Measurements from ENCODE around the gene DNAJC11. TPM values are rescaled to one million over a fixed set of nuclear protein-coding genes. Genes with fewer than 3 reads are reported as not detected.
A peak's percentile ranks its signal among the peaks of the same experiment; 100 is the strongest.
"Not testable (repeated sequence)": the region's sequence is repeated elsewhere in the genome, so short reads cannot be mapped to it uniquely, and the experiment has no call there.

DNAJC11 gene
- total RNA-seq, 1 experiment from 2014 or later, result 46.1 TPM

DNA sequence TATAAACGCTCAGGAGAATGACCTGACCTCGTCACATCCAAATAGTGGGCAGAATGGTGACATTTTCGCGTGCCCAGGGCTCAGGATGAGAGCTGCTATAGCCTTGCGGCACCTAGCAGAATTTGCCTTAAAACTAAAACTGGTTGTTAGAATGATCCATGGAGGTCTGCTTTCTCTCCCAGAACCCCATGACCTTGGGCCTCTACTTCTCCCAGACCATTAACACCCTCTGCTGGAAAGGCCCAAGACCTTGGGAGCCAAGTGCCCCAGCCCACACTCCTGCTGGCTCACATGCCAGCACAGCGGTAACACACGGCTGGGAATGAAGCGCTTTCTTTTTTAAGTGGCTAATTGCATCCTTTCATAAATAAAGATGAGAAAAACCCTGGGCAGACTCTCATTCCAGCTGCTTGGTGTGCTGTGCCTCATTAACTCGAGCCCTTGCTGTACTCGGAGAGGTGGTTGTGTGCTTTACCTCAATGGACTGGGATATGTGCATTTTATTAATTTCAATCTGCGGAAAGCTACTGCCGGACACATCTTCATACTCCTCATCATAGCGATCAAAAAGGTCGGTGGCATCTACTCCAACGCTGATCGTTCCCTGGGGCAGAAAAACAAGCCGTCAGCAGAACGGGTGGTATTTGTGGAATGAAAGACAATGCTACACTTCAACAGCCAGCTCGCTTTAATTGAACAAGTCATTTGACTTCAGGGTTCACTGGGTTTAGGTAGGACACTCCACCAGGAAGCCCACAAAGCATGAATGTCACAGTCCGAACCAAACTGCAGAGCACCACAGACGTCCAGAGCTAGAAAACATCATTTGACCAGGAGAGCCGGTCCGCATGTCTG, 48.0 kb downstream of the DNAJC11 start:
- no peak for DNase-seq (ENCODE audit: low read depth)

DNA sequence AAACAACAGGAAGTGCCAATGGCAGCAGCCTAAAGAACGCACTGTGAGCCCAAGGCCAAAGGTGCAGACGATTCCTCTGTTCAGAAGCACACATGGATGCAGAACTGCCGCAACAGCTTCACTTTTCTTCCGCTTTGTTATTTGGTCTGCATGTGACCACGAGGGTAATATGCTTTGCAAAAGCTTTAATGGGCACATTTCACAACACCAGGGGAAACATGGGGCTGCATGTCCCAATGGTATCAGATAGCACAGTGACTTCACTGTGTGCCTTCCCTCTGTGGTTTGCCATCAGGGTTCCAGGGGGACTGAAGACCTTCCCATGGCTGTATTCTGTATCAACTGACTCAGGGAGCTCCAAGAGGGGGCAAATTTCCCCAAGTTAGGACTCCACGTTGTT, 48.6 kb downstream of the DNAJC11 start:
- no peak for DNase-seq (ENCODE audit: low read depth)

DNA sequence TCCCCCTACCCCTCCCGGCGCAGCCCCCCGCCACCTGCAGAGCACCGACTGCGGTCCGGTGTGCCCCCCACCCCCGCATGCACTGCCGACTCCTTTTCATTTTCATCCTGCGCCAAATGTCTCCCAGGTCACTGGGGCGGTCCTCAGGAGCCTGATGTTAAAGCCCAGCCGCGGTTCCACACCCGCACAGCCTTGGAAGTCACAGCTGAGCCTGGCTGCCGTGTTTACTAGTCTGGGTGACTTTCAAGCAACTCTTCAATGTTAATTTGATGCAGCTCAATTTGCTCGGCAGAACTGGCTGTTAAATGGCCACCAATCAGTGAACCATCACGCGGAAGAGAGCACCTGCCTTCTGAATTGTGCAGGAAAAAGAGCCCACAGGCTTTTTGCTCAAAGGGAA, 49.7 kb downstream of the DNAJC11 start:
- DNase-seq (ENCODE audit: low read depth), result no peak

DNA sequence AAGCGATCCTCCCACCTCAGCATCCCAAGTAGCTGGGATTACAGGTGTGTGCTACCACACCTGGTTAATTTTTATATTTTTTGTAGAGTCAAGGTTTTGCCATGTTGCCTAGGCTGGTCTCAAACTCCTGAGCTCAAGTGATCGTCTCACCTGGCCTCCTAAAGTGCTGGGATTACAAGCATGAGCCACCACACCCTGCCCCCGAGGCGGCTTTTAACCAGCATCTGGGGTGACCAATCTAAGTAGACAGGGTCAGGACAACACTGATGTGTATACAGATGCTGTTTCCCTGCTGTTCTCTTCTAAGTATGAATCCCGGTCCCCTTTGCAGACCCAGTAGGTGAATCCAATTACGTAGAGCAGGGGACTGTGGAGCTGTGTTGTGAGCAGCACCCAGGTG, 53.1 kb downstream of the DNAJC11 start:
- DNase-seq (ENCODE audit: low read depth), result no peak

DNA sequence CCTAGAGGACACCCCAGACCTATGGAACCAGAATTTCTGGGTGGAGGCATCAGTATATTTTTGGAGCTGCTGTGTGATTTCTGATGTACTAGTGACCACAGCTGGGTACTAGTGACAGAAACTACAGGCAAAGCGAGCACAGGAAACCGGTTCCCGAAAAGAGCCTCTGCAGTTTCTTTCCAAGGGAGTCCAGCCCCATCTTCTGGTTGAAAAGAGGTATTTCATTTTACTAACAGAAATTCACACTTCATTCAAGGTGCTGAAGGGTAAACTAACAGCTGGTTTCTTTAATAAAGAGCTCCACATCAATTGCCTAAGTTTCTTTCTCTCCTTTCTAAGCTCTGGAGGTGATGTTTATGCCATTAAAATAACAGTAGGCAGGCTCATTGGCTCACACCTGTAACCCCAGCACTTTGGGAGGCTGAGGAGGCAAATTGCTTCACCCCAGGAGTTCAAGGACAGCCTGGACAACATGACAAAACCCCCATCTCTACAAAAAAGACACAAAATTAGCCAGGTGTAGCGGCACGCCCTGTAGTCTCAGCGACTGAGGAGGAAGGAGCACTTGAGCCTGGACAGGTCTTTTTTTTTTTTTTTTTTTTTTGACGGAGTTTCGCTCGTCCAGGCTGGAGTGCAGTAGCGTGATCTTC, 55.0 kb downstream of the DNAJC11 start:
- DNase-seq (ENCODE audit: low read depth), result peak; percentile 44

DNA sequence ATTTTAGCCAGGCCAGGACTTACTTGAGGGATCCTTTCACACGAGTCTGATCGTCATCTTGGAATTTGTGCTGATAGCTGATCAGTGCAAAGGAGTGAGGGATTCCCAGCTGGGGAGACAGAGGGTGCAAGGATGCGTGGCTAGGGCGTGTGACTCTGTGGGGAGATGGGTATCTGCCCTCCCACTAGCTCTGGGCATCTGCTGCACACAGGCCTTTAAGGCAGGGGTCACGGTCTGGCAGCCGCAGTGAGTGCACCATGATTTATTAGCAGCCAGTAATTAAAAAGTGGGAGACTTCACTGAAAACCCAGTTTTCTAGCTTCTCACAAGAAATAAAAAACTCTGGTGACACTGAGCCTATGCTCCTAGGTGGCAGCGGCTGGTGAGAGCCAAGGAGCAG, 56.6 kb downstream of the DNAJC11 start:
- no peak for DNase-seq (ENCODE audit: low read depth)

DNA sequence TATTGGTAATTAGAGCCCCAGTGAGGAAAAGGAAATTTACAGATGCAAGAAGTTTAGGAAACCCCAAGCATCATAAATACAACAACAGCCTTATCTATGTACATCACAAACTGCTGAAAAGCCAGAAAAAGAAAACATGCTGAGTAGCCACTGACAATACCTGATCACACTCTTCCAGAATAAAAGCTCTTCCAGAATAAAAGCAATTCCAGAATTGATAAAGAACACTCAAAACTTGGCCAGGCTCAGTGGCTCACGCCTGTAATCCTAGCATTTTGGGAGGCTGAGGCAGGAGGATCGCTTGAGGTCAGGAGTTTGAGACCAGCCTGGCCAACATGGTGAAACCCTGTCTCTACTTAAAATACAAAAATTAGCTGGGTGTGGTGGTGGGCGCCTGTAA, 60.7 kb downstream of the DNAJC11 start:
- DNase-seq (ENCODE audit: low read depth), result not testable (repeated sequence)

DNA sequence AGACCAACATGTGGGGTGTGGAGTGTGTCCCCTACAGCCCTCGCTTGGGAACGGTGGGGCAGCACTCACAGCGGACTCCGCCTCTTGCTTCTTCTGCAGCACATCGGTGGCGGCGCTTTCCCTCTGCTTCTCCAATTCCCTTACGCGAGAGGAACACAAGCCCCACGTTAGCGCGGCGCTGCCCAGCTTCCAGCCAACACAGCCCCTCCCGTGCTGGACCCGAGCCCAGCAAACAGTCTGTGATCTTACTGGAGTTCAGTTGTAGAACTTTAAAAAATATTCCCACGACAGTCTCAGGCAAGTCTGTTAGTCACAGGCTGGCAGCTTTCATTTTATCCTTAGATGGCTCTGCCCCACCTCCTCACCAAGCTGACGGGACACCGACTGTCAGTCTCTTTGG, 63.4 kb downstream of the DNAJC11 start:
- DNase-seq (ENCODE audit: low read depth), result no peak

DNA sequence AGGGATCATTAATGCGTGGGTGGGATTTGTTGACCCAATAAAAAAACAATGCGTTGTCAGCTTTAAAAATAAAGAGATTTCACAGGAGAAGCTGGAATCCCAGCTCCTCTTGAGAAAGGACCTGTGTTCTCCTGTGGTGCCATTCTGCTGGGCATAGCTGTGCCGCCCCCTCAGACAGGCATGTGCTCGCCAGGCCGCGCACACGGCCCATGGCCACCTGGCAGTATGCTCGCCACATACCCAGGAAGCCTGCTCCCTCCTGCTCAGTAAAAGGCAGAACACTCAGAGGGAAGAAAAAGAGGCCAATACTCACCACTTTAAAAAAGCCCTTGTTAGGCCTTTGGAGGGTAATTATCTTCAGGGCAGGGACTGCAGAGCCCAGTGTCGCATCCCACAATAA, 63.8 kb downstream of the DNAJC11 start:
- no peak for DNase-seq (ENCODE audit: low read depth)

DNA sequence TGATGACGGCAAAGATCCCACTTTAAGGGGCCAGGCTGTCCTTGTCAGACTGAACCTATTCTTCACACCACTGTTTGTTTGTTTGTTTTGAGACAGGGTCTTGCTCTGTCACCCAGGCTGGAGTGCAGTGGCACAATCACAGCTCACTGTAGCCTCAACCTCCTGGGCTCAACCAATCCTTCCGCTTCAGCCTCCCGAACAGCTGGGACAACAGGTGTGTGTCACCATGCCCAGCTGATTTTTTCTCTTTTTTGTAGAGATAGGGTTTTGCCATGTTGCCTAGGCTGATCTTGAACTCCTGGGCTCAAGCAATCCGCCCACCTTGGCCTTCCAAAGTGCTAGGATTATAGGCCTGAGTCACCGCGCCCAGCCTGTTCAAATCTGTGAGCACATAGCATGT, 64.8 kb downstream of the DNAJC11 start:
- not testable (repeated sequence) for DNase-seq (ENCODE audit: low read depth)

DNA sequence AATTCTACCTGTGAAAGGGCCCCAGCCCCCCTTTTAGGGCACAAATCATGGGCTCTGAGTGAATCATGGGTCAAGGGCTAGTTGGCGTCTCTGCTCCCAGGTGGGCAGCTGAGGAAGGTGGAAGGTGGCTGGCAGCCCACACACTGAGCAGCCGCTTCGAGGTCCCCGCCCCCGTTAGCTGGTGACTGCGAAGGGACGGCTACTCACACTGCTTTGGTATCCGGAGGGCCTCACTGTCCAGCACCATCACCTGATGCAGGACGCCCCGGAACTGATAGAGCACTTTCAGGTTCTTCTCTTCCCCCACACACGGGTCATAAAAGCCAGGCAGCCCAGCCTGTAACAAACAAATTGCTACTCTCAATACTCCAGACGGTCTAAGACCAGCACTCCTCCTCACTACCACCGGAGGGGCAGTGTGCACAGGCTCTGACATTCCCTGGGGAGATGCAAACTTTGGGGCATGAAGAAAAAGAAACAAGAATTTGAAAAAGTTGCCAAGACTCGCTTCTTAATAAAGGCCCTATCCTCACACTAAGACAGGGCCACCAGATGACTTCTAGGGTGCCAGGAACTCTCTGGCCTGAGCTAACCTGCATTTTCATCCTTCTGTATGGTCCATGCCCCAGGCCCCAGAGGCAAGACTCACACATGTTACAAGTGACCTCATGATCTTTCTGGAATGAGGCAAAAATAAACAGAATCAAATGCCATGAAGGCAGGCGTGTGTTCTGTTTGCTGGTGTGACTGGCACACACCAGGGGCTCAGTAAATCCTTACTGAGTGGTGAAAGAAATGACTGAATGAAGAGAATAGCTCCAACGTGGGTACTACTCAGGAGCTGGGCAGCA, 65.5 kb downstream of the DNAJC11 start:
- DNase-seq (ENCODE audit: low read depth), result no peak

DNA sequence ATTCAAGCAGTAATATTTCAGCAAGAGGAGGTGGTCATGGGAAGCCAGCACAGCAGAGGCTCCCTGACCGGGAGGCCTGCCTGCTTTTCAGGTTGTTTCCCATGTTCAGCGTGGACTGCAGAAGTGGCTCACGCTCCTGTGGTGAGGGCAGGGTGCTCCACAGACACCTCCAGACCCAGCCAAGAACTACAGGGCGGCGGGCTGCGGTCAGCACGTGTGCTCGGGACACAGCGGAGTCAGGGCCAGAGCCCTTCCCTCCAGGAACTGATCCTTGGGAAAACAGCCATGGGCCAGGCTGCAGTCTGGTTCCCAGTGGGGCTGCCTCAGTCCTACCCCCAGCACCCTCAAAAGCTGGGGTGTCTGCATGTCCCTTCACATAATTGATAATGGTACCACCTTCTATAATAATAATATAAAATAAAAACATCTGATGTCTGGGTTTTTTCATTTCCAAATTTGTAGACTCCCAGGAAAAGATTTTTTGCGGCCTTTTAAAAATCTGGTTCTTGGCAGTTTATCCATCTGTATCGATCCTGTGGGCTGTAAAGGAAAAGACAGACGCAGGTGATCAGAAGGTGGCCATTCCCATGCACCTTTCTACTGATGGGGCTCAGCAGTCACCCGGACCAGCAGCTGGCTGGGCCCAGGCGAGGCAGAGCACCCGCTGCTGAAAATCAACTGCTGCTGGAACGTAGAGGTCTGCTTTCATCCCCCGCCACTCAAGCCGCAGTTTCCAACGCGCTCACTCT, 66.3 kb downstream of the DNAJC11 start:
- no peak for DNase-seq (ENCODE audit: low read depth)

DNA sequence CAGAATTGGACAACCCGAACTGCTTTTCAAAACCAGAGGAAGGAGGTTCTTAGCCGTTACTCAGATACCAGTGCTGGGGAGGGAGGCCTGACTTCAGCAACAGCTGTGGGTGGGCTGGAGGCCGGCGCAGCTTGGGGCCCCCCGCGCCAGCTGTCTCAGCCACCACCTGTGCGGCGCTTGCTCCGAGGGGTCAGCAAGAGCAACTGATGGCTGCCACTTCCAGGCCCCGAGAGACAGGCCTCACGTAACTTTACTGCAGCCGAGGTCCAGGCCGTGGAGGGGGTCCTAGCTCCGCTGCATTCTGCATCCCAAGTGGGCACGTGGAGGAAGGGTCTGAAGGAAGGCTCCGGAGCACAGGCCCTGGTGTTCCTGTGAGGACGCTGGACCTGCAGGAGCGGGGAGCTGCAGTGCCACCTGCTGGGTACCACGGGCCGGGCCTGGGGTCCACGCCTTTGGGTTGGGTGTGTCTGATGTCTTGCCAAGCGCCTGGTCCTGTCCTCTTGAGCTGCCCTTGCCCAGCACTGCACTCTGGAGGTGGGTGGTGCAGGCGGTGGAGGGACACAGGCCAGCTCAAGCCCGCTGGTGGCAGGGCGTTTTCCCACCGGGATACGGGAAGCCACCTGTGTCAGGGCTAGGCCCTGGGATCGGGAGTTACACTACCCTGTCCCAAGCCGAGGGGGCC, 67.1 kb downstream of the DNAJC11 start:
- DNase-seq (ENCODE audit: low read depth), result peak; percentile 33

DNA sequence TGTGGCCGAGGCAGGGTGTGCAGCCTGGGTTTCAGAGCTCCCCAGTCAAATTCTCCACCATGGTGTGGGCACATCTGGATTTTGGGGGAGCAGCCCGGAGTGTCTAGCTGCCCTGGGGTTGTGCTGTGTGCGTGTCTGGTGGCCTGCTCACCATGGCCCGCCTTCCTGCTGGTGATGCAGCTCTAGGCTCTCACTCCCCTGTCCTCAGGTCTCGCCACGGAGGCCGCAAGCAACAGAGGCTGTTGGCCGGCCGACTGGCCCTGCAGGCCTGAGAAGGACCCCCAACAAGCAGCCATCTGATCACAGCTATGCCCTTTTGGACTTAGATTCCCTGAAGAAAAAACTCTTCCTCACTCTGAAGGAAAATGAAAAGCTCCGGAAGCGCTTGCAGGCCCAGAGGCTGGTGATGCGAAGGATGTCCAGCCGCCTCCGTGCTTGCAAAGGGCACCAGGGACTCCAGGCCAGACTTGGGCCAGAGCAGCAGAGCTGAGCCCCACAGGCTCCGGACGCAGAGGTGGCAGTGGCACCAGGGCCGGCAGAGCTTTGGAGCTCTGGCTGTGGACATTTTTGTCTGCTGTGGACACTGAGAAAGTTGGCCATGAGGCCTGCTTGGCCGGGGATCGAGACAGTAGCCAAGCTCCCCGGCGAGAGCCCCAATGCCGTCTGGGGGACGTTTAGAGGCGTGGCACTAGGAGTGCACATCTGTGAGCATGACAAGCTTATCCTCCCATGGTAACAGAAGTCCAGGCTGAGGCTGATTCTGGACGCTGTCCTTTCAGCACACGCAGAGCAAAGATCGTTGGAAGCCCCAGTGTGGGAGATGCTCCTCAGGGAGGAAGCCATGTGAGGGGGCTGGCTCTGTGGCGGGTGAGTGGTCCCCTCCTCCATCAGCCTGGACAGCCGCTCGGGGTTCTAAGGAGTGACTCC, 68.8 kb downstream of the DNAJC11 start:
- no peak for DNase-seq (ENCODE audit: low read depth)

DNA sequence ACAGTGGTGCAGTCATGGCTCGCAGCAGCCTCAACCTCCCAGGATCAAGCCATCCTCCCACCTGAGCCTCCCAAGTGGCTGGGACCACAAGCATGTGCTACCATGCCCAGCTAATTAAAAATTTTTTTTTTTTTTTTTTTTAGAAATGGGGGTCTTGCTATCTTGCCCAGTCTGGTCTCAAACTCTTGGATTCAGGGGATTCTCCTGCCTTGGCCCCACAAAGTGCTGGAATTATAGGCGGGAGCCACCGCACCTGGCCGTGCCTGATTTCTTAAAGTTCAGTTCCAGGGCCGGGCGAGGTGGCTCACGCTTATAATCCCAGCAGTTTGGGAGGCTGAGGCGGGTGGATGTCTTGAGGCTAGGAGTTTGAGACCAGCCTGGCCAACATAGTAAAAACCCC, 70.6 kb downstream of the DNAJC11 start:
- no peak for DNase-seq (ENCODE audit: low read depth)

DNA sequence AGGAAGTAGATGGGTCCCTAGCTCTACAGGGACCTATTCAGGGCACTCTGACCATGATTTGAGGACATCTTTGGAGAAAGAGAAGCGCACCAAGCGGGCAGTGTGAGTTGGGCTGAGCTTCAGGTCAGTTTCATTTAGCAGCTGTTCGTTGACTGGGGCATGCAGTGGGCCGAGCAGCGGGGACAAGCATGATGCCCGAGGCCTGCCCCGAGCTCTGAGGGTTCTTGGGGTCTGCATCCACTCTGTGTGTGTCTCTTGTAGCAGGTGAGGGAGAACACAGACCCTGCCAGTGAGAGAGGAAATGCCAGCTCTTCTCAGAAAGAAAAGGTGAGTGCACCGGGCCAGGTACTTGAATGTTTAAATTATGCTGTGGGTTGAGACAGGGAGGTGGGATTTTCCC, 71.6 kb downstream of the DNAJC11 start:
- DNase-seq (ENCODE audit: low read depth), result no peak

DNA sequence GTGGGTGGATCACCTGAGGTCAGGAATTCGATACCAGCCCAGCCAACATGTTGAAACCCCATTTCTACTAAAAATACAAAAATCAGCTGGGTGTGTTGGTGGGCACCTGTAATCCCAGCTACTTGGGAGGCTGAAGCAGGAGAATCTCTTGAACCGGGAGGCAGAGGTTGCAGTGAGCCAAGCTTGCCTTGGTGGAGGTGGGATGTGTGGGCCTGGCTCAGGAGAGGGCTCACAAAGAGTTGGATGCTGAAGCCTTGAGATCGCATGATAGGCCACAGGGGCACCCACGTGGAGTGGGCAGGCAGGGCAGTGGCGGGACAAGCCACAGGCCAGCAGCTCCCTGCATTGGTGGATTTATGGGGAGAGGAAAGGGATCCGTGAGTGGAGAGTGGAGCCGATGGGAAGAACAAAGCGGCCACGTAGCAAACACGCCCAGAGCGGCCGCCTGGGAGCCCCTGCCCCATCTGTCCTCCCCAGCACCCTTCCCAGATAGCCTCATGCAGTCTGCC, 72.6 kb downstream of the DNAJC11 start:
- no peak for DNase-seq (ENCODE audit: low read depth)

DNA sequence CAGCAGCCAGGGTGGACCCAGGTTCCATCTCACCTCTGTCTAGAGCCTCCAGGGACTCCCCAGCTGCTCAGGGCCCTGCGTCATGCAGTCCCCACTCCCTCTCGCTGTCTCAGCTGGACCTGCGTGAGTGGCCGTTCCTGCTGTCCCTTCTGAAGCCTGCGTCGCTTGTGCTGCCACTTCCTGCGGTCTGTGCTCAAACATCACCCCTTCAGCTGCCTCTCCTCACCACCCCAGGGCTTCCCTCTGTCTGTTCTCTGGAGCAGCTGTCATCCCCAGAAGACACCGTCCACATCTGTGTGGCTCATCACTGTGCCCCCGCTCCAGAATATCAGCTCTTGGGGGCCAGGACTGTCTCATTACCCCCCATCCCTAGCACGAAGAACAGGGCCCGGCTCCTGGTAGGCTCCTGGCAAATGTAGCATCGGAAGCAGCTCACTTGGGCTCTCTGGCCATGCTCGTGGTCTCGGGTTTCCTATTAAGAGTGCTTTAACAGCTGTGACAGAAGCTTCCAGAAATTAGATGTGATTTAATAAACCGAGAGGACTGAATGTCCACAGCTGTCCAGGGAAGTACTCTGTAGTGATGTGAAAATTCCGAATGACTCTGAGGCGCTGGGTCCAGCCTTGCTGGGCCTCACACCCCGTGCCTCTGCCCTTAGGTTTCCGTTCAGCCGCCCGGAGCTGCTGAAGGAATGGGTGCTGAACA, 73.6 kb downstream of the DNAJC11 start:
- no peak for DNase-seq (ENCODE audit: low read depth)

DNA sequence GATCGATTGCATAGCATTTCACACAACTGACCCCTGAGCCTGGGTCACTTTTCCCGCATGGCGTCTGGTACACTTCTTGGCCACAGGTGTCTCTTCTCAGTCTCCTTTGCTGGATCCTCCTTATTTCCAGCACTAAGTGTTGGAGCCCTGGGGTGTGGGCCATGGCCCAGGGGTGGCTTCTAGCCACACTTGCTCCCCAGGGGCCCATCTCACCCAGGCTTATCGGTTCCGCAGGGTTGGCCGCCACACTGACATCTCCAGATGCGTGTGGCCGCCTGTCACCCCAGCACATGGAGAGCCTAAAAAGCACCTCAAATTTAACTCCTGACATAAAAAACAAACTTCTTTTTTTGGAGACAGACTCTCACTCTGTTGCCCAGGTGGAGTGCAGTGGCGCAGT, 74.6 kb downstream of the DNAJC11 start:
- no peak for DNase-seq (ENCODE audit: low read depth)
